ENCODE measurements around the gene RHEX.
"Not testable (repeated sequence)": the region's sequence is repeated elsewhere in the genome, so short reads cannot be mapped to it uniquely, and the experiment has no call there.

RHEX gene

GRCh38 chr1:206060844-206061243 is 7.9 kb downstream of the RHEX start:
- DNase-seq: no peak

DNA sequence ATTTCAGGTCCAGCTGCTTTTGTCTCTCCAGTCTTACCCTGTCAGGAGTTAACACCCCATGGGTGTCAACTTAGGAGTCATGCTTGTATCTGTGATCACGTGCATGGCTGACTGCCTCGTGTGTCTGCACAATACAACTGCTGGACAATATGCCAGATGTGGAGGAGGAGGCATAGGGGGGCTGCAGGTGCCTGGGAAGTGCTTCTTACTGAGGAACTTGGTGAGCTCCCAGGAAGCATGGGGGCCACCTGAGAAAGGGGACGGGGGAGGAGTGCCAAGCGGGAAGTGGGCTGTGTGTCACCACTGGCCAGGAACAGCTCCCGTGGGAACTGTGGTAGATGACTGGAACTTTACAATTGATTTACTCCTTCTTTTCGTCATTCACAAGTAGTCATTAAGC is 9.5 kb downstream of the RHEX start:
- no peak for DNase-seq

GRCh38 chr1:206064001-206064400 is 11.0 kb downstream of the RHEX start:
- DNase-seq: not testable (repeated sequence)

- DNase-seq: not testable (repeated sequence)
Observed at GRCh38 chr1:206064501-206064900, 11.5 kb downstream of the RHEX start.

GRCh38 chr1:206065547-206066145 is 12.7 kb downstream of the RHEX start:
- no peak for DNase-seq

- DNase-seq: no peak
Observed at GRCh38 chr1:206066479-206067171, 13.7 kb downstream of the RHEX start.

GRCh38 chr1:206067486-206068227 is 14.7 kb downstream of the RHEX start:
- DNase-seq: no peak

GRCh38 chr1:206068314-206068713 is 15.3 kb downstream of the RHEX start:
- DNase-seq: no peak

- no peak for DNase-seq
Observed at GRCh38 chr1:206070627-206071304, 17.8 kb downstream of the RHEX start.

- no peak for DNase-seq
Observed at GRCh38 chr1:206074839-206075238, 21.9 kb downstream of the RHEX start.

GRCh38 chr1:206075786-206076755 is 23.1 kb downstream of the RHEX start:
- no peak for DNase-seq

- no peak for DNase-seq
Observed at GRCh38 chr1:206079135-206079534, 26.2 kb downstream of the RHEX start.

- DNase-seq: no peak
Observed at GRCh38 chr1:206080026-206080820, 27.2 kb downstream of the RHEX start.

DNA sequence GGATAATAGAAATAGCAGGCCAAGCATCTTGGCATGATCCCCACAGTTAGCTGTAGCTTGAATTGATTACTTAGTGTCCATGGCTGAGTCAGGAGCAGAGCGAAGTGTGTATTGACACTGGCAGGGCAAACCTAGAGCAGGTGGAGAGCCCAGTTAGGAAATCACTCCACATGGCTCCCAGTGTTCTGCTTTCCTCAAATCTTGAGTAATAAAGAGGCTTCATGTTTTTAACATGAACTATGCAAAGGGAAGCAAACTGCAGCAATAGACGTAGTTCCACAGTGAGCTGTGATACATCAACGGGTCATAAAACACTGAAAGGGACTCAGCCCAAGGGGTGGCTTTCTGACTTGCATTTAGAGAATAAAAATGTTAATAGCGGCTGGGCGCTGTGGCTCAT is 28.9 kb downstream of the RHEX start:
- DNase-seq: no peak

GRCh38 chr1:206082831-206083695 is 30.1 kb downstream of the RHEX start:
- DNase-seq: no peak

DNA sequence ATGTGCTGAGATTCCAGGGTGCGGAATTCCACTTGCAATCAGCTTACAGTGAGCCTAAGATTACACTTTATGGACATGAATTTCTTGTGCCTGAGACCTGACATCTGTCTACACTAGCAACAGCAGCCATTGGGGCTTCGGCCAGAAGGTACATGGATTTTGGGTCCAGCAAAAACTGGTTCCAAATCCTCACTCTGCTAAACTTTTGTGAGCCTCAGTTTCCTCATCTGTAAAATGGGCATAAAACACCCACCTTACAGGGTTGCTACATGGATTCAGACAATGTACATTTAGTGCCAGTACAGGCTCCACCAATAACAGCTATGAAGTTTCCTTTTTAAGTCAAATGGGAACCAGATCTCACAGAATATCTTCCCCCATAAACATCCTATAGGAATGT is 30.8 kb downstream of the RHEX start:
- DNase-seq: no peak

DNA sequence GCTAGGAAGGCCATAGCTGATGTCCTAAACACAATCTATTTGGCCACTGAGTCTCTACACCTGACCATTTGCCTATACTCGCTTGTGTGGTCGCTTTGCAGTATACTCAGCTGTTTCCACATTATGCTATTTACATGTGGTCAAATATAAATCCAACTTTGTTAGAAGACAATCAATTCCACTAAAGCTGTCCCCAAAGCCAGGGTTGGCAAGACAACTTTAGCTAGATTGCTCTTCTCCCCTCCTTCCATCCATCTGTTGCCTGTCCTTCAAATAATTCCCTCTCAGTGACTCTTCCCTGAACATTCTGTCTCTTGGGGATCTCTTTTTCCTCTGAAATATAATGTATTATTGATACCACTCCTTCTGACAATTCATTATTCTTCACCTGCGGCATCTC is 34.1 kb downstream of the RHEX start:
- DNase-seq: no peak

DNA sequence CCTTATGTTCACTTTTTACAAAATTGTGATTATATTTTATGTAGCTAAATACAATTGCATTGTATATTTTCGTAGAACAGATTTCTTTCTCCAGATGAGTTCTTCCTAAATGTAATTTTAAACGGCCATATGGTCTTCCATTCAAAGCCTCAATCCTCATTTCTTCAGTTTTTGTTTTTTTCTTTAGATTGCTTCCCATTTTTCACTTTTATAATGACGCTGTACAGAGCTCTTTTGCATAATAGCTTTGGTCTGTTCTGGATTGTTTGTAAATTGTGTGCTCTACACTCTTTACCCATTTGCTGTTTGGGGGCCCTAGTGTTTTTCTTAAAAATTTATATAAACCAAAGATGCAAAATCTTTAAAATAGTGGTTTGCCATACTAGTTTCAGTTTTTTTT is 36.4 kb downstream of the RHEX start:
- DNase-seq: no peak

DNA sequence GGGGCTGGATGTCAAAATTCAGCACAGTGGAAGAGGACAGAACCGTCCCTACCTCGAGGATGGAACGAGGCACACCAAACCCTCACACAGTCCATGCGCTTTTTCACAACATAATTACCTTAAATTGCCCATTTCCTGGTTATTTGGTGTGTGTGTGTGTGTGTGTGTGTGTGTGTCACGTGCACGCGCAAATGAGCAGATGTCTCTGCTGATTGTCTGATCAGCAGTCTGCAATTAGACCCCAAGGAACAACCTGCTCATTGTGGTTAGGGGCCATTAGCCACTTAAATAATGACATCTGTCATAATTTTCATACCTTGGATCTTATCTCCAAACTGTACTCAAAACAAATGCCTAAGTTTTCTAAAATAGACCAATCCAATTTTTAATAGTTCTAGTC is 41.1 kb downstream of the RHEX start:
- no peak for DNase-seq

DNA sequence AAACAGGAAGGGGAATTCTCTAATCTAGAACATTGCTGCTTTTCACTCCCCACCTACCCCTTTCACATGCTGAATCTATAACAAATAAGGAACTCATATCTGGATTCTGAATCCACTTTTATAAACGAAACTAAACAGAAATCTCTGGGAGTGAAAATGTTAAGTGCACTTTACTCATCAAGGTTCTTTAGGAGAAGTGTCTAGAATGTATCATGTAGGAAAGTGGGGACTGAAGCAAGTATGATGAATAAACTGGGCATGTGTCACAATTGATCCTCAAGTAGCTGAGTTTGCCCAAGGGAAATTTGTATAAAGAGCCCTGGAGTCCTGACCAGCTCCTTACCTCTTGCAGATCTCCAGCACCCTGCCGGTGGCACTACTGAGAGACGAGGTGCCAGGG is 44.4 kb downstream of the RHEX start:
- DNase-seq: no peak

All from CD4-positive, alpha-beta T cell treated with Interleukin-10 for 1 hour (primary cell).